GM04503 (cell line): ENCODE results near the gene BSN.
"Not testable (repeated sequence)": the region's sequence is repeated elsewhere in the genome, so short reads cannot be mapped to it uniquely, and the experiment has no call there.

Source experiments
- DNase-seq: peaks from one replicate; pipeline ENCODE4 v3.0.0-alpha.2; 2012; ENCODE audit warnings: low read depth

Gene BSN

DNA sequence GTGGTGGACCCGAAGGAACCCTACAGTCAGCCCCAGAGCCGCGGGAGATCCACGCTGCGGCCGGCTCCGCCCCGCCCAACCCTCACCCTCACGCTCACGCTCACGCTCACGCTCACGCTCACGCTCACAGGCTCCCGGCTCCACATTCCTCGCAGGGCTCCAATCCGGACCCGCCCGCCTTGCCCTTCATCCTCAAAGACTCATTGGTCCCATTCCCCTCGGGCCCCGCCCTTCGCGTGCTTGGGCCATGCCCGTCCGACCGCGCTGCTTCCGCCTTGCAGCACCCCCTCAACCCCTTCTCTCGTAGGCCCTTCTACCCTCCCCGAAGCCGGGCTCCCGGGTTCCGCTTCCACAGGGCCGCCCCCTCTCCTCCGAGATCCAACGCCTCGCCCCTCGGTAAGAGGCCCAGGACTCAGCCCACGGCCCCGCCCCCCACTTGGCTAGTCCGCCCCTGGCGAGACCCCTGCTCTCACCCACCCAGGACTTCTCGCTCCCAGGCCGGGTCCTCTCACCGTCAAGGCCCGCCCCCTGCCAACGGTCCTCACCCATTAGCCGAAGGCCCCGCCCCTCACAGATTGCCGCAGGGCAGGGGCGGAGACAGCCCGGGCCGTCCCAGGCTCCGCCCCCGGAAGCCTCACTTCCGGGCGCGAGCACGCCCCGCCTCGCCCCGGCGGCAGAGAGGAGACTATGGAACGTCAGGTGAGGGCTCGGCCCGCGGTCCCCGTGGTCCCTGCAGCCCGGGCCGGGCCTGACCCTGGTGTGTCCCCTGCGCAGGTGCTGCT lies 119.6 kb downstream of the BSN start, which contains the start of gene APEH:
Gene APEH (plus strand): TSS at position 637 of the 782 bp plus-strand sequence. CDS start 51 bp downstream, at position 688.
- peak; percentile 89 for DNase-seq

DNA sequence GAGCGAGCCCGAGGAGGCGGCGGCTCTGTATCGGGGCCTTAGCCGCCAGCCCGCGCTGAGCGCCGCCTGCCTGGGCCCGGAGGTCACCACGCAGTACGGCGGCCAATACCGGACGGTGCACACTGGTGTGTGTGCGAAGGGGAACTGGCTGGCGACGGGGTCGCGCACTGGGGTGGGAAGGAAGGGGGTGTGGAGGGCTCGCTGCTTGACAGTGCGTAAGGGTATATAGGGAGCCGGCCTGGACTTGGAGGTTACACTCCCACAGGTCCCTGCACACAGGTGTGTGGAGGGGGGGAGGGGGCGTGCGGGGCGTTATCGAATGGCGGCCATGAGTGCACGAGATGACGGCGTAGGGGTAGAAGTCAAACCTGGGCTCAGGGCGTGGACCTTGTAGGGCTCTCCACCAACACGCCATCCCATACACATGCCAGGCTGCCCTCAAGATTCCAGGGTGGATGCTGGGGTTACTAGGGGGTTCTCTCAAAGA lies 120.3 kb downstream of the BSN start:
- no peak for DNase-seq

DNA sequence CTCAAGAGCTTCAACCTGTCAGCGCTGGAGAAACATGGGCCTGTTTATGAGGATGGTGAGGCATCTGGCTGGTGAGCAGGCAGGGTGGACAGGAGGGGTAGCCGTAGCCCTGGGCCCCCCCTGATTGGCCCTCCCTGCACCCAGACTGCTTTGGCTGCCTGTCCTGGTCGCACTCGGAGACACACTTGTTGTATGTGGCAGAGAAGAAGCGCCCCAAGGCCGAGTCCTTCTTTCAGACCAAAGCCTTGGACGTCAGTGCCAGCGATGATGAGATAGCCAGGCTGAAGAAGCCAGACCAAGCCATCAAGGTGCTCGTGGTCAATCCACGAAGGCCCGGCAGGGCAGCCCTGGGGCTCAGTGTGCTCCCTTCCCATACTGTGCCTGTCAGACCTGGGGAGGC lies 121.6 kb downstream of the BSN start:
- no peak for DNase-seq

DNA sequence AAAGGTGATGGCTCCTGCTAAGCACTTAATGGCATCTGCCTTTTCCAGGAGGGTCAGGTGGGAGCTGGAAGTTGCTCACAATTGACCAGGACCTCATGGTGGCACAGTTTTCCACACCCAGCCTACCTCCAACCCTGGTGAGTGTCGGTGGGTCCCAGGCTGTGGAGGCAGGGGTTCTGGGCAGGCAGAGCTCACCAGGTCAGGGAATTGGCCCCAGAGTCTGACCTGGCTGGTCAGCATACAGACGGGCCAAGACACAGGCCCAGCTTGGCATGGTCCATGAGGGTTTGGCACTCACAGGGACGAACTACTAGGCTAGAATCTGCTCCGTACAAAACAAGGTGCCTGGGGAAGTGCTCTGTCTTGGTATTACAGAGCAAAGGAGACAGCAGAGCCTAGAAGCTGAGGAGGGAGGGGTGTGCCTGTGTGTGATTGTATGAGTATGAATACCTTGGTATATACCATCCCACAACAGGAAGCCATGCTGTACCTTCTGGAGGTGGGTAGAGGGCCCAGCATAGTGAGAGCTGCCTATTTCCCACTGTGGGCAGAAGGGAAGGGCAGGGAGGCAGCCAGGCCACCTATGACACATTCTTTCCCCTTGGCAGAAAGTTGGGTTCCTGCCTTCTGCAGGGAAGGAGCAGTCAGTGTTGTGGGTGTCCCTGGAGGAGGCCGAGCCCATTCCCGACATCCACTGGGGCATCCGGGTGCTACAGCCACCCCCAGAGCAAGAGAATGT lies 126.4 kb downstream of the BSN start:
- no peak for DNase-seq

DNA sequence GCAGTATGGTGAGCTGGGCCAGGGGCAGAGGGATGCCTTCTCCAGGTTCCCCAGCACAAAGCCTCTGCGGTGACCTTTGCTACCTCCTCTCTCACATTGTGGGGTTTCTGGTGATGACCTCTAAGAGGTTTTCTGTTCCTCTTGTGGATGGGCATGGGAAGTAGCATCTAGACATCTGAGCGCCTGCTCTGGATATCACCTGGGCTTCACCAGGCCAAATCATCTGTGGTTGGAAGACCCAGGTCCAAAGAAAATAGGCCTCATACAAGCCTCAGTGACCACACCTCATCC lies 126.9 kb downstream of the BSN start:
- no peak for DNase-seq

DNA sequence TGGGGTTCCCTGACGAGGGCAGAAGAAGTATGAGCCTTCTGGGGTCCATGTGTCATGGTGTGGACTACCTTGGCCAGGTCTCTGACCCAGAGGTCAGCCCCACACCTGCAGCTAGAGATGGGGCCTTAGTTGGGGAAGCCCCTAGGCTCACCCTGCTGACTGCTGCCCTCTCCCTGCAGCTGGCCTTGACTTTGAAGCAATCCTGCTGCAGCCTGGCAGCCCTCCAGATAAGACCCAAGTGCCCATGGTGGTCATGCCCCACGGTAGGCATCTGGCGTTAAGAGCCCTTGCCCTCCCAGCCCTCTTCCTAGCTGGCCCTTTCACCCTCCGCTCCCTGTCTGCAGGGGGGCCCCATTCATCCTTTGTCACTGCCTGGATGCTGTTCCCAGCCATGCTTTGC lies 127.3 kb downstream of the BSN start:
- DNase-seq: no peak

DNA sequence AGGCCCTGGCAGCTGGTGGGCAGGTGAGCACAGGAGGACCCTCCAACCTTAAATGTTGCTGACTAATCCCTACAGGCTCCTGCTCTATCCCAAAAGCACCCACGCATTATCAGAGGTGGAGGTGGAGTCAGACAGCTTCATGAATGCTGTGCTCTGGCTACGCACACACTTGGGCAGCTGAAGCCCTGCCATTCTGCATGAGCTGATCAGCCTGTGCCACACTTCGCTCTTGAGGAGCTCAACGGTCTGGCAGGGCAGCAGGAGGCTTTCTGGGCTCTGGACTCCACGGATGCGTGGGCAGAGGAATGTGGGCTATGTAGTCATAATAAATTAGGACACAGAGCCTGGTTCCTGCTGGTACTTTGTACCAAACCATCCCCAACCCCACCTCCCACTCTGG lies 128.9 kb downstream of the BSN start:
- no peak for DNase-seq

DNA sequence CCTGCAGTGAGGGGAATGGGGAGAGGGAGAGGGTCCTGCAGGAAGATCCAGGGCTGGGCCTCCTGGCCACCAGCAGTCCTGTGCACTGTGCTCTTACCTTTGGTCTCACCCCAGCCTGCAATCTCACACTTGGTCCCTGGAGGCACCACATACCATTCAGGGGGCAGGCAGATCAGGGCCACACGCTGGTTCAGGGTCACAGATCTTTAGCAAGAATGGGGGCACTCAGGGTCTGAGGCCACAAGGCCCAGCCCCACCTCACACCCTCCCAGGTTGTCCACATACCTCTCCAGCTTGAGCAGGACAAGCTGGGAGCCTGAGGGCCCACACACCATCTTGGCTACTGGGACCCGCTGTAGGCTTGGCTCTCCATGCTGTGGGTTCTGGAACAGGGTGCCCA lies 130.2 kb downstream of the BSN start:
- DNase-seq: not testable (repeated sequence)

DNA sequence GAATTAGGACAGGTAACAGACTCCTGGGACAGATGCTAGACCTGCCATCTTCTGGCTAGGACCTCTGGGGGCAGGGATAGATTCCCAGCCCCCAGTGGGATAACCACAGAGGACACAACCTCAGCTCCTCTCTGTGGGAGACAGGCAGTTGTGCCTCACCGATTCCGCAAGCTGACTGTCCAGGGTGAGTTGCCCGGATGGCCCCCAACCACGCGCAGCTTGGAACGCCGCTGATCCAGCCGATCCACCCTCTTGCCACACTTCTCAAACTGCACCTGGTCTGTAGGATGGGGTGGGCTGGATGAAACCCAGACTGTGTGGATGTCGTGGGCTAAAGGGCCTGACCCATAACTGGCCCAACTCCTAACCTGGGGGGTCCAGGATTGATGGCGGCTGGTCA lies 130.8 kb downstream of the BSN start:
- not testable (repeated sequence) for DNase-seq

DNA sequence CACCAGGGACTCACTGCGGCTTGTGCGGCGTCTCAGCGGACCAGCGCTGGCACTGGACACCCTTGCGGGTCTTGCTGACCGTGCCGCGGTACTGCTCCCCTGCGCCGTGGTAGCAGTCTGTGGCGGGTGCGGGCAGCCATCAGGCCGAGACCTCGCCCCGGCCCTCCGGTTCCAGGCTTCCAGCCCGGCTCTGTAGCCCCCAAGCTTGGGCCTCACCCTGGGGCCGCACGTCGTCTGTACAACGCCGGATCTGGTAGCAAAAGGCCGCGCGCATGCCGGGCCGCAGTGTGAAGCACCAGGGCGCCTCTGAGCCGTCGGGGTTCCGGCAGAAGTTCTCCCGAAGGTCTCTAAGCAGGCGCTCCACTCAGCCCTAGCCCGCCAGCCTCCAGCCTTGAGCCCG lies 131.6 kb downstream of the BSN start:
- DNase-seq: not testable (repeated sequence)

DNA sequence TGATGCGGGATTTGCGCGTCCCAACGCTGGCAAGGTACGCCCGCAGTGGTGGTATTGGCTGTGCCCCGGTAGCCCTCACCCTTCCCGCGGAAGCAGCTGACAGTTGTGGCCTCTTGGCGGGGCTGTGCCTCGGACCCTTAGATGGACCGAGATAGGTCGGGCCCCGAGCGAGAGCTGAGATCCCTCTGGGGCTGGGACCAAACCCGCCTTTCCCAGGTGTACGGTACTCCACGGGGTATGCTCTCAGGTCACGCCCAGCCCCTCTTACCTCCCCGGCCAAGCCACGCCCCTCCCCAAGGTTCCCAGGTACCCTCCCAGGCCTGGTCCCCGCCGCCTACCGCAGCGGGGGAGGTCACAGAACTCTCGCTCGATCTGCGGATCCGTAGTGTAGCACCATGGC lies 132.1 kb downstream of the BSN start:
- DNase-seq: not testable (repeated sequence)

DNA sequence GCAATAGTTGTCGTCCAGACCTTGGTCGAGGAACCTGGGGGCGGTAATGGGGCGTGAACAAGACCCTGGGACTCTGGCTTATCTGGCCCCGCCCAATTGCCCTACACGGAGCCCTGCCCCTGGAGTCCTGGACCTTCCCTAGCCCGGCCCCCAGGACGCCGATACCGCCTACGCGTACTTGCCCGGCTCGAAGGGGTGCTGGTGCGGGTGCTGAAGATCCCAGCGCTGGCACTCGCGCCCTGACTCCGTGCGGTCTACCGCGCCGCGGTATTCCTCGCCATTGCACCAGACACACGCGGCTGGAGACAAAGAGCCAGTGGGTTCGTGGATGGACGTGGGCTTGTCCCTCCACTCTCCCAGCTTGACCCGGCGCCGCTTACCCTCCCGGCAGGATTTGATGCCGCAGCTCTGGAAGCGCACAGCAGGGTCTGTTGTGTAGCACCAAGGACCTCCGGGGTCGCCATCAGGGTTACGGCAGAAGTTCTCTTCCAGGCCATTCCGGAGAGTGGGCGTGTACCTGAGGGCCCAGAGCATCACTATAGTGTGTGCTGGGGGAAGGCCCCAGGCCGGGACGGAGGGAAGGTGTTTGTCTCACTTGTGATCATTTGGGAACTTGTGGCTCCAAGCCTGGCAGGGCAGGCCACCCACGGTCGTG lies 132.6 kb downstream of the BSN start:
- DNase-seq: not testable (repeated sequence)

DNA sequence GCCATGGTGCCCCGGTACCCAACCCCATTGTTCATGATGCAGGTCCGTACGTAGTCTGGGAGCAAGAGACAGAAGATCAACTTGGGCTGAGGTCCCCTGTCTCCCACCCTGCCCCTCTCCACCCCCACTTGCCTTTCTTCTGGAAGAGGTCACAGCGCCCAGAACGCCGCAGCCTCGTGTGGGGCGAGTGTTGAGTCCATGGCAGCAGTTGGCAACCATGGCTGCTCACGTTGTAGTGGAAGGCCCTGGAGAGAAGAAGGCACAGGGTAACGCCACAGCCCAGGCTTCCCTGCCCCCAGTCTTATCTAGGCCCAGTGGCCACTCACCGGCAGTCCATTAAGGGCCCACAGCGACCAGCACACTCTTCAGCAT lies 133.1 kb downstream of the BSN start:
- DNase-seq: not testable (repeated sequence)

DNA sequence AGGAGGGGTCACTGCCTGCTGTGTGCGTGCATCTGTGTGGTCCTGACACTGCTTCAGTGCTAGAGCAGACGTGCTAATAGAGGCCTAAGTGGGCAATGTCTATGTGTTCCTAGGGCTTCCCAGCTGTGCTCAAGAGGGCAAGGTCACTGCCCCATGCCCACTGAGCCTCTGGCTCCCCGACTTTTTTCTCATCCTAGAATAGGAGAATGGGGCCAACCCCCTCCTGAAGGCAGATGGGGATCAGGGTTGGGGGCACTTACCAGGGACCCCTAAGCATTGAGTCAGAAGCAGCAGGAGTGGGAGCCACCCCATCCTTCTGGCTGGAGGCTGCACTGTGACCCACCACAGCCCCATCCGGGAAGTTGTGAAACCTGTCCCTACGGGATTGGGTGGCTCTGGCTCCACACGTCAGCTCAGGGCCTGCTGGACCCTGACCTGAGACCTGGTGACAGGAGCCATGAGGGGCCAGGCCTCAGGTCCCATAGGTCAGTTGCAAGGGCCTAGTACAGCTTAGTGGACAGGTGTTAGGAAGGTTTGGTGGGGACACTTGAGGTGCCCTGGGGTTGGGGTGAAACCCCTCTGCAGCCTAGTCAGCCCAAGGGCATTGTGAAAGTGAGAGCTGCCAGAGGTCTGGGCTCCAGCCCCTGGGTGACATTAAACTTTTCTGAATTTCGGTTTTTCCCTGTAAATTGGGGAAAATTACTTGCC lies 134.2 kb downstream of the BSN start:
- DNase-seq: not testable (repeated sequence)

DNA sequence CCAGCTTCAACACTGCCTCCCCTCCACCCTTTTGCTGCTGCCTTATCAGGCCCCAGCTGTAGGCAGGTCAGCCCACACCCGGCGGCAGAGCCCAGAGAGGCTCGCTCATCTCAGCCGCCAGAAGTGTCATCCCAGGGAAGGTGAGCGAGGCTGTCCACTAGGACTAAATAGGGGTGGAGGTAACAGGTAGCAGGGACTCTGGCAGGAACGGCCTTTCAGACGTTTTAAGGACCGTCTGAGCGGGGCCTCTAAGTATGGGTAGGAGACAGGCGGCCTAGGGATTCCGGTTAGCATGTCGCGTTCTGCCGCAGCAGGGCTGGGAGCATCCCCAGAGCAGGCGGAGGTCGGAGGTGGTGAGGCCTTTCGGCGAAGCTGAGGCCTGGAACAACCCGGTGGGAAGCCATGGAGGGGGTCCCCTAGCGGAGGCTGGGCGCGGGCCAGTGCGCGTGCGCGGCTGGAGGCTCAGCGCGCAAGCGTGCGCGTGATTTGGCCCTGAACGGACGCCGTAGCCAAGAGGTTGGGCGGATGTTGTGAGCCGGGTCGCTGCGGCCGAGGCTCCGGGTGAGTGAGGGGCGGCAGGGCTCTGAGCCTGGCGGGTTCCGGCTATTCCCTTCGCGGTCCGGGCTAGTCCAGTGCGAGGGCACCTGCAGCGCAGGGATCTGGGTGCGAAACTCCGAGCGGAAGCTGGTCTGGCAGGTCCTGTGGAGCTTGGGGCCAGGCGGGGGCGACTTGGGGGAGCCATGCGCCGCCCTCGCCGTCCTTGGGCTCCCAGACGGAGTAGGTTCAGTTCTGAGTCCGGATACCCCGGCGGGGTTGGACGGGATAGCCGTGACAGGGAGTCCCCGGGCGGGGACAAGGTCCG lies 135.0 kb downstream of the BSN start, which contains the start of the genes MST1 and RNF123:
Gene MST1 (minus strand): TSS at position 429 of the 862 bp plus-strand sequence. CDS start 783 bp downstream, outside the sequence.
Gene RNF123 (plus strand): TSS at position 512 of the 862 bp plus-strand sequence. CDS start 1,609 bp downstream, outside the sequence.
- peak; percentile 51 for DNase-seq

DNA sequence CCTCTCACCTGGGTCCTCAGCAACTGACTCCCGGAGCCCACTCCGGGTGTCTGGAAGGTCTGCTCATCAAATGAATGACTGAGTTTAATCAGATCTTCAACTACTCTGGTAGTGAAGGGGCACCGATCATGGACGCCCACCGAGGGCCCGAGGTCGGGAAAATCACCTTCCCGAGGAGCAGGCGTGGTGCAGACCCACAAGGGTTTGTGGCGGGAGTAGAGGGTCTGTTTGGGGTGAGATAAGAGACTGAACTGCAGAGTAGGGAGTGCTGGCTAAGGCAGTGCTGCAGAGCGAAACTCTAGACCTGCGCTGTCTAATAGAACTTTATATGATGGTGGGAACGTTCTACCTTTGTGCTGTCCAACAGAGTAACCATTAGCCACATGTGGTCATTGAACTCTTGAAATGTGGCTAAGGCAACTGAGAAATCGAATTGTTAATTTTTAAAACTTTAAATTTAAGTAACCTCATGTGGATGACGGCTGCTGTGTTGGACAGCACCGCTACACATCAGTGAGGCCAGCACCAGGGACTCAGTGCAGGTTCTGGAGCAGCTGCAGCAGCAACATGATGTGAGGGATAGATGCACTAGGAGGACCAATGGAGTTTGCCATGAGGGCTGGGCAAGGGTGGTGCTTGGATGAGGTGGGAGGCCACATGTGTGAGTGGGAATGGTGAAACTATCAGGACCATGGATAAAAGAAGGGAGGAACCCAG lies 135.8 kb downstream of the BSN start:
- DNase-seq: not testable (repeated sequence)

DNA sequence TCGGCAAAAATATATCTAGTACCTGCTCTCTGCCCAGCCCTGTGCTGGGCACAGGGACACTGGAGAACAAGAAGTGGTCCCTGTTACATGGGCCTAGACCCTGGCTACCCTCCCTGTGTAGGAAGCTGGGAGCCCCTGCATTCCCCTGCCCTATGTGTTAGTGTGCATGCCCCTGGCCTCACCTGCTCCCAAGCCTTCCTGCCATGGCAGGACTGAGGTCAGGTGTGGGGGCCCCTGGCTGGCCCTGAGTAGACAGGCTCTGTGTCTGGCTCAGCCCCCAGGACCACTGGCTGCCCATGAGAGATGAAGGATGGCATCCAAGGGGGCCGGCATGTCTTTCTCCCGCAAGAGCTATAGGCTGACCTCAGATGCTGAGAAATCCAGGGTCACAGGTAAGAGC lies 136.6 kb downstream of the BSN start:
- not testable (repeated sequence) for DNase-seq

DNA sequence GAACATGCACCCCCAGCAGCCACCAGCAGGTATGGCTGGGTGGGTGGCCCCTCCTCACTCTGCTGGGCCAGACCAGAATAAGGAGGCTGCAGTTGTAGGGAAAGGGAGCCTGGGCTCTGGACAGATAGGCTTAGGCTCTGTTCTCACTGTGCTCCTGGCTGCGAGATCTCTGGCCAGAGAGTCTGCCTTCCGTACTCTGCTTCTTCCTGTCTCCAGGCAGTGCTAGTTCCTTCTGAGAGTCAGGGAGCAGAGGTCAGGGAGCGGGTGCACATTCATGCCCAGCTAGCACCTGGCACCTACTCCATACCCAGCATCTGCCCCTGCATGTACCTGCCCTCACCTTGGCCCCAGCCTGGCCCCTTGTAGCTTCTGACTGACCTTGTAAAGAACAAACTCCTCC lies 137.2 kb downstream of the BSN start:
- not testable (repeated sequence) for DNase-seq

DNA sequence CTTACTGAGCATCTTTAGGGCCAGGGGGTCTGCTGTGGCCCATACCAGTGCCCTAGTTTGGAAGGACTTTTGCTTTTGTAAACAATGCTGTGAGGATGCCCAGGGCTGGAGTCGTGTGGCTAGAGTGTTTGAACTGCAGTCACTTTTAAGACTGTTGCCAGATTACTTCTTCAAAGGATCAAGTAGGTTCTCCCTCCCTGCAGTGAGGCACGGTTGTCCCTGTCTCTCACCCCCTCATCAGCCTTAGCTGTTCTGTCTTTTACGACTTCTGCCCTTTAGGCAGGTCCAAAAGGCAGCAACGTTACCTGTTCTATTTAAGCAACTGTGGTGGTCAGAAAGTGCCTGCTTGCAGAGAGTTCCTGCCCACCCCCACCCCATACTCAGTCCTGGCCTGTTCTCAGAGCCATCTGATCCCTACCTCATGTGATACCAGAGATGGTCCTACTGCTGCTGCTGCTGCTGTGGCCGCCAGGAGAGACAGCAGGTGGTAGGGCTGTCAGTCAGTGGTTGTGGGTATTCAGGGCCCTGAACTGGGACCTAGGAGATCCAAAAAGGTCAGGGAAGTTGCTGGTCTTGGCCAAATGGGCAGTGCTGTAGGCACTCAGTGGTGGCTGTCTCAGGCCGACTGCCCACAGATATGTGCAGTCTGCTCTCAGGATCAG lies 140.3 kb downstream of the BSN start:
- DNase-seq: not testable (repeated sequence)
